Kidney (tissue), 14 donors: Measurements from ENCODE around the gene B3GNT3. TPM values are rescaled to one million over a fixed set of nuclear protein-coding genes. Genes with fewer than 3 reads are reported as not detected.
"Not testable (repeated sequence)": the region's sequence is repeated elsewhere in the genome, so short reads cannot be mapped to it uniquely, and the experiment has no call there.

ENCODE experiments used
- DNase-seq, 5 donors: peaks; one replicate each; pipeline ENCODE4 v3.0.0-alpha.2; 2013 to 2020
- FAIRE-seq: peaks from 2 replicates; lab custom pipeline; 2012; peaks lifted over from hg19 to GRCh38; lab: Jason Lieb, UNC
- H3K27ac ChIP-seq, 2 donors: one replicate each; pipeline ENCODE4 v1.7.0; 2013; ENCODE audit warnings: low read depth in 2 of 2, low read length in 2 of 2, inconsistent platforms in 1 of 2
- H3K27me3 ChIP-seq: one replicate; pipeline ENCODE4 v1.7.1; 2013; ENCODE audit warnings: low read length, inconsistent platforms; ENCODE audit not compliant: control insufficient read depth, insufficient read depth
- H3K36me3 ChIP-seq, 3 donors: one replicate each; pipeline versions ENCODE4 v1.7.0 to v1.7.1; 2013; ENCODE audit warnings: low read length in 3 of 3, control low read depth in 1 of 3, inconsistent platforms in 1 of 3; ENCODE audit not compliant: insufficient read depth in 3 of 3, control insufficient read depth in 2 of 3
- H3K4me1 ChIP-seq, 3 donors: one replicate each; pipeline versions ENCODE4 v1.7.0 to v1.7.1; 2013; ENCODE audit warnings: low read length in 3 of 3, inconsistent platforms in 1 of 3, low read depth in 1 of 3; ENCODE audit not compliant: control insufficient read depth in 2 of 3, insufficient read depth in 2 of 3
- H3K4me3 ChIP-seq, 3 donors: one replicate each; pipeline versions ENCODE4 v1.7.0 to v1.8.1; 2013; ENCODE audit warnings: low read length in 3 of 3, control low read depth in 1 of 3, inconsistent platforms in 1 of 3
- H3K9ac ChIP-seq, 3 donors: one replicate each; pipeline versions ENCODE4 v1.7.0 to v1.7.1; 2013; ENCODE audit warnings: low read length in 3 of 3, control low read depth in 1 of 3, inconsistent platforms in 1 of 3
- H3K9me3 ChIP-seq, 3 donors: one replicate each; pipeline versions ENCODE4 v1.7.0 to v1.7.1; 2013; ENCODE audit warnings: low read length in 3 of 3, control low read depth in 1 of 3, inconsistent platforms in 1 of 3; ENCODE audit not compliant: control insufficient read depth in 2 of 3, insufficient read depth in 1 of 3
- intact Hi-C: fragments of 100-400 bp; cut with DNase I; formaldehyde crosslinking; loops from one replicate; pipeline ENCODE4 v1.11.1; 2022
- polyA plus RNA-seq: library from polyadenylated mRNA; stranded (reverse); fragments of 350-450 nt; fragmentation: Illumina TruSeq; extraction: RNeasy Lipid Tissue Mini Kit (QIAGEN cat#74804); gene quantifications from one replicate; pipeline ENCODE4 v1.2.3, GENCODE V29; 2014; ENCODE audit warnings: low read depth, low replicate concordance; ENCODE audit not compliant: insufficient read depth
- total RNA-seq: library from RNA; stranded (reverse); fragmentation: NEBNext Ultra II Directional; extraction: Animal tissue kit (Norgen Biotek cat#: 25700); gene quantifications from one replicate; pipeline ENCODE4 v1.2.1, GENCODE V29; 2021
- TF ChIP-seq, protein P1 (sequence below): IDR thresholded peaks from 3 replicates; pipeline ENCODE4 v1.5.1; 2012; ENCODE audit warnings: mild to moderate bottlenecking, moderate library complexity, borderline replicate concordance; ENCODE audit not compliant: insufficient read depth; ENCODE audit errors: extremely low read depth
- donor health status: control.
- donor health status: control.
- donor health status: control.
- donor health status: control.
- donor health status: control.
- donor health status: DM: yes; HTN: yes; CAD: no.
- donor health status: Normal renal cell carcinoma (clear cell type).

Gene B3GNT3
- total and polyA plus RNA-seq, 2 donors from 2014 or later = 2.0 to 36.2 TPM

DNA sequence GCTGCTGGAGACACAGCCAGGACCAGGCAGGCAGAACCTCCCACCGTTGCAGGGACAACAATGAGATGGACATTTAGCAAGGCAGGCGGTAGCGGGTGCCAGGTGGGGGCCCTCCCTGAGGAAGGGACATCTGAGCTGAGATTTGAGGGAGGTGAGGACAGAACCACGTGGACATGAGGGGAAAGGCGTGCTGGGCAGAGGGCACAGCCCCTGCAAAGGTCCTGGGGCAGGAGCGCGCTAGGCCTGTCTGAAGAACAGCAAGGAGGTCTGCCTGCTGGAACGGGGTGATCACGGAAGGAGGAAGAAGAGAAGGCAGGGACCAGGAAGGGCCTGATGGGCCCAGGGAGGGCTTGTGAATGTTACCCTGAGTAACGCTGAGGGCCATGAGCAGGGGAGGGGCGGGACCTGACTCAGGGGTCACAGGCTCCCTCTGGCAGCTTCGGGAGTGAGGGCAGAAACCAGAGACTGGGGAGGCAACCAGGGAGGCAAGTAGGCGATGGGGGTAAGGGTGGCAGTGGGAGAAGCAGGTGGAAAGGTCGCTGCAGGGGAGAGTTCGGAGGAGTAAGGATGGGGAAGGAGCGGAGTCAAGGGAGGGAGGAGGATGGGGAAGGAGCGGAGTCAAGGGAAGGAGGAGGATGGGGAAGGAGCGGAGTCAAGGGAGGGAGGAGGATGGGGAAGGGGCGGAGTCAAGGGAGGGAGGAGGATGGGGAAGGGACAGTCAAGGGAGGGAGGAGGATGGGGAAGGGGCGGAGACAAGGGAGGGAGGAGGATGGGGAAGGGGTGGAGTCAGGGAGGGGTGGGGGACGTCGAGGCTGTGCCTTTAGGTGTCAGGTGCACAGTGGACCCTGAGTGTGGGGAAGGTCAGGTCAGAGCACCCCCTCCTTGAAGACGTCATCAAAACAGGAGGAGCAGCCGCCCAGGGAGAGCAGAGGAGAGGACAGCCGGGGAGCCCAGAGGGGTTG, 15.7 kb upstream of the B3GNT3 start:
- H3K27ac ChIP-seq = no peak overlapping the region

DNA sequence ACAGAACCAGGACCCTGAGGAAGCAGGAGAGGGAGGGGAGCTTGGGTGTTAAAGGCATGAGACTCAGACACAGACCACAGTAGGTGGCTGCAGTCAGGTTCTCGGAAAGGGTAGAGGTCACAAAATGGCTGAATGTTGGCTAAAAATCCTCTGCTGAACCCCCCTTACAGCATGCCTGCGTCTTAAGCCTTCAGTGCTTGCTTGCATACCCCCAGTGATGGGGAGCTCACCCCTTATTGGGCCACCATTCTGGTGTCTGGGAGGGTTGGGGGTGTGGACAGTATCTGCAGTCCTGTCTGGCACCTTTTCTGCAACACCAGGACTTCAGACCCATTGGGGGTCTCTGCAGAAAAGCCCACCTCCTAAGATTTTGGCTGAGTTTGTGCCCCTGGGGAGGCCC, 14.2 kb upstream of the B3GNT3 start:
- Histone ChIP-seq H3K36me3 (no peaks in the 10 kb centered on the region), H3K27me3 (no peaks in the 10 kb centered on the region), H3K27ac (no peak overlapping the region), H3K4me1 (peaks cover 0 to 4% (median 0%) of the 10 kb centered on the region in 3 donors), H3K9me3 (no peaks in the 10 kb centered on the region), H3K9ac (no peak overlapping the region), H3K4me3 (no peak overlapping the region)
- DNase-seq = no peak
- FAIRE-seq = no peak
- intact Hi-C loops = no loop called here
- TF ChIP-seq, protein P1, sequence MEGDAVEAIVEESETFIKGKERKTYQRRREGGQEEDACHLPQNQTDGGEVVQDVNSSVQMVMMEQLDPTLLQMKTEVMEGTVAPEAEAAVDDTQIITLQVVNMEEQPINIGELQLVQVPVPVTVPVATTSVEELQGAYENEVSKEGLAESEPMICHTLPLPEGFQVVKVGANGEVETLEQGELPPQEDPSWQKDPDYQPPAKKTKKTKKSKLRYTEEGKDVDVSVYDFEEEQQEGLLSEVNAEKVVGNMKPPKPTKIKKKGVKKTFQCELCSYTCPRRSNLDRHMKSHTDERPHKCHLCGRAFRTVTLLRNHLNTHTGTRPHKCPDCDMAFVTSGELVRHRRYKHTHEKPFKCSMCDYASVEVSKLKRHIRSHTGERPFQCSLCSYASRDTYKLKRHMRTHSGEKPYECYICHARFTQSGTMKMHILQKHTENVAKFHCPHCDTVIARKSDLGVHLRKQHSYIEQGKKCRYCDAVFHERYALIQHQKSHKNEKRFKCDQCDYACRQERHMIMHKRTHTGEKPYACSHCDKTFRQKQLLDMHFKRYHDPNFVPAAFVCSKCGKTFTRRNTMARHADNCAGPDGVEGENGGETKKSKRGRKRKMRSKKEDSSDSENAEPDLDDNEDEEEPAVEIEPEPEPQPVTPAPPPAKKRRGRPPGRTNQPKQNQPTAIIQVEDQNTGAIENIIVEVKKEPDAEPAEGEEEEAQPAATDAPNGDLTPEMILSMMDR = no peak

More for the DNA sequence above, 15.7 kb upstream of the B3GNT3 start:
- Histone ChIP-seq H3K9ac (no peak overlapping the region), H3K36me3 (no peaks in the 10 kb centered on the region), H3K27me3 (no peaks in the 10 kb centered on the region), H3K4me3 (no peak overlapping the region), H3K9me3 (no peaks in the 10 kb centered on the region), H3K4me1 (peaks cover 0 to 4% (median 0%) of the 10 kb centered on the region in 3 donors)
- DNase-seq = peak in 4 of 5 donors; percentile 59 to 84 (median 68)
- intact Hi-C loops = no loop called here
- TF ChIP-seq, protein P1 = no peak
- no peak for FAIRE-seq

DNA sequence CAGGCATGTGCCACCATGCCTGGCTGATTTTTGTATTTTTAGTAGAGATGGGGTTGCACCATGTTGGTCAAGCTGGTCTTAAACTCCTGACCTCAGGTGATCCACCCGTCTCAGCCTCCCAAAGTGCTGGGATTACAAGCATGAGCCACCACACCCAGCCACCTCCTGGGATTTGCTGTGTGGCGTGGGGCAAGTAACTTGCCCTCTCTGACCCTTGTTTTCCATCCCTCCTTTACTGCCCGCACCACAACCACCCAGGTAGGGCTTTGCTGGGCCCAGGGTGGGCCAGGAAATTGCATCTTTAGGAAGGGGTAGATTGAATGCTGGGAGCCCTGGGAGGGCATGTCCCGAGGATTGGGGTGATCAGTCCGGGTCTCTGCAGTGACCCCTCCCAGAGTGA, 11.2 kb upstream of the B3GNT3 start:
- H3K36me3 ChIP-seq, H3K9ac ChIP-seq, H3K9me3 ChIP-seq, DNase-seq, intact Hi-C loops, FAIRE-seq, H3K27me3 ChIP-seq, H3K27ac ChIP-seq, H3K4me1 ChIP-seq: not testable (repeated sequence)
- H3K4me3 ChIP-seq = peak overlapping the region in 1 of 3 donors; percentile 3
